Measurements from ENCODE around the gene PIM1. TPM values are rescaled to one million over a fixed set of nuclear protein-coding genes. Genes with fewer than 3 reads are reported as not detected.

The PIM1 gene
- total and polyA plus RNA-seq, 9 of the 15 experiments (the other 6 are each of a cell fraction or from before 2014, with no cell fraction given) = 19.0 to 789 (median 212) TPM

DNA sequence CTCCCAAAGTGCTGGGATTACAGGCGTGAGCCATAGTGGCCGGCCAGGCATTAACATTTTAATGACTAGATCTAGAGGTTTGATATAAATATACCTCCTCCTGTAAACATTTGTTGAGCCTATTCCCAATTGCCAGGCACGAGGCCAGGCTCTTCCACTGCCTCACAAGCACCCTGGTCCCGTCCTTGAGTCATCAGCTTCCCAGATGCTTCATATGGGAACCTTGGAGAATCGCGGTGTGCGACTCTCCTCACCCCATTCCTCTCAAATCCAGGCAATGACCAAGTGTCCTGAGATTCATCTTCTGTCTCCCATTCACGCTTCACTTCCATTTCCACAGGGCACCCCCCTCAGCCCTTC lies 35.9 kb upstream of the PIM1 start (continued):
- no peak for TF ChIP-seq XRCC3 (IDR thresholded peaks at IDR 0.05)

DNA sequence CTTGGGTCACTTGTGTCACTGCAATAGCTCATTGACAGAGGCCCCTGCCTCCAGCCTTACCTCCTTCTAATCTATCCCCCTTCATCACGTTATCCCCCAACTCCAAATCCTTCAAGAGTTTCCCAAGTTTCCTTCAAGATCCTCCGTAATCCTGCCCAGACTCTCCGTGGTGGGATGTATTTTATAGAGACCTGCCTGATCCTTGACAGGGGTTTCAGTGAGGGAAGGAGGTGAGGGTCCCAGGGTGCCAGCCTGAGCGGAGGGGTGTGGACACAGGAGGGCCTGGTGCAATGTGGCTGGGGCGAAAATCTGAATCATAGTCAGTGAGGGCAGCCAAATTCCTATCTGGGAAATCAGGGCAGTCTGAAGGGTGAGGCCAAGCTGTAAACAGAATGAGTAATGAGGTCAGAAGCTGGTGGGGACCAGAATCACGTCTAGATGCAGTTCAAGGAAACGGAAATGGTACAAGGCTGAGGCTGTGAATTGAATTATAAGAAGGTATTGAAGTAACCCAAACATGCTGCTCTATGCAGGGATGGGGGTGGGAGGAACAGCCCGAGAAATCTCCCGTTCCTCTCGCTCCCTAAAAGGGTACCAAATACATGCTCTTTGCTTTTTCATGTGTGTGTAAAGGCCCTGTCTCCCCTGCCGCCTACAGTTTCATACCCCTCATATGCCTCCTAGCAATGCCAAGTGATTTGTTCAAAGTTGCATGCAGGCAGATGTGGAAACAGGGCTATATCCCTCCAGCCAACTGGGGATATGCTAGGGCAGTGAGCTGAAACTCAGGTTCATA lies 35.4 kb upstream of the PIM1 start:
- no peaks in the 10 kb centered on the region for H3K27me3 ChIP-seq (ENCODE audit: control insufficient read depth in 2 of 2, insufficient read depth in 2 of 2, low read length in 2 of 2)
- no peaks in the 10 kb centered on the region for H3K79me2 ChIP-seq (ENCODE audit: control insufficient read depth, insufficient read depth, low read length)
- intact Hi-C loops (cut with micrococcal nuclease) = no loop called here
- ChIA-PET POLR2A (interaction anchor here (0.6 to 1.2 kb wide), 6 partner anchors 7 to 499 kb away, joined by 3 to 6 read pairs (median 4); no protein-coding TSS in a partner anchor), CTCF (ENCODE audit: low intra/inter-chr PET ratio) (no interaction called here)
- ATAC-seq (no peak; the same call in 2 of the 3 replicates), FAIRE-seq (no peak), DNase-seq (ENCODE audit: extremely low read depth in 1 of 4, low spot score in 3 of 4) (no peak)
- in situ Hi-C loops (cut with MboI) = no loop called here
- no peaks in the 10 kb centered on the region for H3K9me3 ChIP-seq (replicated peaks; ENCODE audit: control insufficient read depth, insufficient read depth, low read depth, low read length)
- H3K9ac ChIP-seq (ENCODE audit: insufficient read depth in 1 of 2, low read depth in 2 of 2, low read length in 2 of 2) = peak overlapping the region in 1 of 2 experiments; percentile 32; a peak in 1 of 4 replicates
- H2AFZ ChIP-seq (ENCODE audit: low read depth, low read length) = no peak overlapping the region
- H3K27ac ChIP-seq (ENCODE audit: extremely low read depth, low read depth, low read length) = no peak overlapping the region
- H3K4me1 ChIP-seq (replicated peaks in 1 of 2; ENCODE audit: control insufficient read depth in 2 of 2, insufficient read depth in 2 of 2, low read length in 2 of 2) = peaks cover 31 to 34% of the 10 kb centered on the region in 2 experiments
- no peaks in the 10 kb centered on the region for H4K20me1 ChIP-seq (replicated peaks; ENCODE audit: control insufficient read depth, insufficient read depth, low read length)
- WGBS (ENCODE audit: insufficient coverage, low coverage, missing lambda C conversion rate) = 46% methylated on average over 11 of the region's 11 CpGs
- no TSS peak for BruUV-seq (replicated peaks)
- H3K9me1 ChIP-seq (ENCODE audit: control insufficient read depth, insufficient read depth, low read length) = no peaks in the 10 kb centered on the region
- H3K4me2 ChIP-seq (ENCODE audit: insufficient read depth, low read length) = no peak overlapping the region
- no peaks in the 10 kb centered on the region for H3K36me3 ChIP-seq (ENCODE audit: control insufficient read depth, insufficient read depth, low read length)
- no peak overlapping the region for H3K4me3 ChIP-seq
- TF ChIP-seq, protein P1, sequence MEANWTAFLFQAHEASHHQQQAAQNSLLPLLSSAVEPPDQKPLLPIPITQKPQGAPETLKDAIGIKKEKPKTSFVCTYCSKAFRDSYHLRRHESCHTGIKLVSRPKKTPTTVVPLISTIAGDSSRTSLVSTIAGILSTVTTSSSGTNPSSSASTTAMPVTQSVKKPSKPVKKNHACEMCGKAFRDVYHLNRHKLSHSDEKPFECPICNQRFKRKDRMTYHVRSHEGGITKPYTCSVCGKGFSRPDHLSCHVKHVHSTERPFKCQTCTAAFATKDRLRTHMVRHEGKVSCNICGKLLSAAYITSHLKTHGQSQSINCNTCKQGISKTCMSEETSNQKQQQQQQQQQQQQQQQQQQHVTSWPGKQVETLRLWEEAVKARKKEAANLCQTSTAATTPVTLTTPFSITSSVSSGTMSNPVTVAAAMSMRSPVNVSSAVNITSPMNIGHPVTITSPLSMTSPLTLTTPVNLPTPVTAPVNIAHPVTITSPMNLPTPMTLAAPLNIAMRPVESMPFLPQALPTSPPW (CRISPR knock-in tag; IDR thresholded peaks at IDR 0.05) = 0 out of 2 replicates have a peak, but pooled peaks have one; percentile 17
- TF ChIP-seq CTBP1 (IDR thresholded peaks at IDR 0.05; ENCODE audit: borderline replicate concordance) = peak; percentile 27; the same call in 1 of the 2 replicates
- no peak for TF ChIP-seq ZNF224 (CRISPR knock-in tag; IDR thresholded peaks at IDR 0.05)
- peak in 1 of 2 experiments; percentile 91; a peak in 2 of 4 replicates for TF ChIP-seq RCOR1 (IDR thresholded peaks at IDR 0.05; ENCODE audit: borderline replicate concordance in 1 of 2, low read depth in 2 of 2, low read length in 2 of 2)
- 0 out of 2 replicates have a peak, but pooled peaks have one; percentile 14 for TF ChIP-seq GABPA (tag; conservative IDR thresholded peaks at IDR 0.05; ENCODE audit: low read depth)
- TF ChIP-seq THRAP3 (IDR thresholded peaks at IDR 0.05; ENCODE audit: borderline replicate concordance) = no peak
- TF ChIP-seq HDAC1 (IDR thresholded peaks at IDR 0.05) = peak in 1 of 2 experiments; percentile 78; a peak in 2 of 4 replicates
- TF ChIP-seq, protein P2, sequence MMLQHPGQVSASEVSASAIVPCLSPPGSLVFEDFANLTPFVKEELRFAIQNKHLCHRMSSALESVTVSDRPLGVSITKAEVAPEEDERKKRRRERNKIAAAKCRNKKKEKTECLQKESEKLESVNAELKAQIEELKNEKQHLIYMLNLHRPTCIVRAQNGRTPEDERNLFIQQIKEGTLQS (IDR thresholded peaks at IDR 0.05) = peak; percentile 52; the same call in 1 of the 2 replicates
- TF ChIP-seq, protein P2 (CRISPR knock-in tag; conservative IDR thresholded peaks at IDR 0.05) = no peak
- TF ChIP-seq NCOR1 (IDR thresholded peaks at IDR 0.05) = no peak
- peak; percentile 77 for TF ChIP-seq FOSL1 (tag; conservative IDR thresholded peaks at IDR 0.05)
- TF ChIP-seq GATAD2A (IDR thresholded peaks at IDR 0.05) = 0 out of 2 replicates have a peak, but pooled peaks have one; percentile 21
- peak; percentile 77 for TF ChIP-seq MEIS2 (IDR thresholded peaks at IDR 0.05; ENCODE audit: partially characterized antibody)
- TF ChIP-seq NR2C1 (IDR thresholded peaks at IDR 0.05) = no peak
- TF ChIP-seq NR2C1 (tag; IDR thresholded peaks at IDR 0.05) = peak; percentile 25; the same call in 1 of the 2 replicates
- TF ChIP-seq DPF2 (IDR thresholded peaks at IDR 0.05) = 0 out of 2 replicates have a peak, but pooled peaks have one; percentile 25
